HG03025 (cell line): ENCODE measurements around the gene TMEM106C.

ENCODE experiments used
- ATAC-seq: cut with Tn5 transposase; IDR thresholded peaks from one replicate; pipeline ENCODE4 v1.9.1; 2021; ENCODE audit warnings: mild to moderate bottlenecking, moderate library complexity; ENCODE audit not compliant: unreplicated experiment, low FRiP score

Gene TMEM106C

GRCh38 chr12:47992776-47993175, 29.4 kb downstream of the TMEM106C start:
- no peak for ATAC-seq

GRCh38 chr12:47993491-47993890, 30.1 kb downstream of the TMEM106C start:
- ATAC-seq = no peak

- ATAC-seq = no peak
Measured at GRCh38 chr12:47995981-47996401, 32.6 kb downstream of the TMEM106C start.

- ATAC-seq = no peak
Measured at GRCh38 chr12:47997321-47997720, 33.9 kb downstream of the TMEM106C start.

- ATAC-seq = no peak
Measured at GRCh38 chr12:47999816-48000215, 36.4 kb downstream of the TMEM106C start.

GRCh38 chr12:48000878-48001504, 37.6 kb downstream of the TMEM106C start:
- no peak for ATAC-seq

- no peak for ATAC-seq
Measured at GRCh38 chr12:48001505-48002413, 38.4 kb downstream of the TMEM106C start.

GRCh38 chr12:48002414-48002730, 39.0 kb downstream of the TMEM106C start:
- no peak for ATAC-seq

GRCh38 chr12:48002773-48003218, 39.4 kb downstream of the TMEM106C start:
- ATAC-seq = no peak

- no peak for ATAC-seq
Measured at GRCh38 chr12:48003226-48004052, 40.0 kb downstream of the TMEM106C start.

GRCh38 chr12:48004053-48004941, 40.9 kb downstream of the TMEM106C start, which contains the start of gene COL2A1:
TSS of gene COL2A1 (minus strand) at chr12:48004476. CDS start at chr12:48004321, 155 bp downstream.
- no peak for ATAC-seq

- ATAC-seq = no peak
Measured at GRCh38 chr12:48005001-48005749, 41.8 kb downstream of the TMEM106C start.

- no peak for ATAC-seq
Measured at GRCh38 chr12:48005750-48006021, 42.3 kb downstream of the TMEM106C start.

- ATAC-seq = no peak
Measured at GRCh38 chr12:48007206-48007605, 43.8 kb downstream of the TMEM106C start.

- ATAC-seq = no peak
Measured at GRCh38 chr12:48008349-48008748, 45.0 kb downstream of the TMEM106C start.

- no peak for ATAC-seq
Measured at GRCh38 chr12:48008950-48009349, 45.6 kb downstream of the TMEM106C start.

- ATAC-seq = no peak
Measured at GRCh38 chr12:48009471-48009870, 46.1 kb downstream of the TMEM106C start.

- no peak for ATAC-seq
Measured at GRCh38 chr12:48010366-48010970, 47.1 kb downstream of the TMEM106C start.

- no peak for ATAC-seq
Measured at GRCh38 chr12:48012070-48012469, 48.7 kb downstream of the TMEM106C start.
